HG03571 (cell line): ENCODE data around the gene MTLN.
"Not testable (repeated sequence)": the region's sequence is repeated elsewhere in the genome, so short reads cannot be mapped to it uniquely, and the experiment has no call there.

Experiments
- ATAC-seq: cut with Tn5 transposase; IDR thresholded peaks from one replicate; pipeline ENCODE4 v1.9.1; 2021; ENCODE audit not compliant: unreplicated experiment

Gene MTLN

DNA sequence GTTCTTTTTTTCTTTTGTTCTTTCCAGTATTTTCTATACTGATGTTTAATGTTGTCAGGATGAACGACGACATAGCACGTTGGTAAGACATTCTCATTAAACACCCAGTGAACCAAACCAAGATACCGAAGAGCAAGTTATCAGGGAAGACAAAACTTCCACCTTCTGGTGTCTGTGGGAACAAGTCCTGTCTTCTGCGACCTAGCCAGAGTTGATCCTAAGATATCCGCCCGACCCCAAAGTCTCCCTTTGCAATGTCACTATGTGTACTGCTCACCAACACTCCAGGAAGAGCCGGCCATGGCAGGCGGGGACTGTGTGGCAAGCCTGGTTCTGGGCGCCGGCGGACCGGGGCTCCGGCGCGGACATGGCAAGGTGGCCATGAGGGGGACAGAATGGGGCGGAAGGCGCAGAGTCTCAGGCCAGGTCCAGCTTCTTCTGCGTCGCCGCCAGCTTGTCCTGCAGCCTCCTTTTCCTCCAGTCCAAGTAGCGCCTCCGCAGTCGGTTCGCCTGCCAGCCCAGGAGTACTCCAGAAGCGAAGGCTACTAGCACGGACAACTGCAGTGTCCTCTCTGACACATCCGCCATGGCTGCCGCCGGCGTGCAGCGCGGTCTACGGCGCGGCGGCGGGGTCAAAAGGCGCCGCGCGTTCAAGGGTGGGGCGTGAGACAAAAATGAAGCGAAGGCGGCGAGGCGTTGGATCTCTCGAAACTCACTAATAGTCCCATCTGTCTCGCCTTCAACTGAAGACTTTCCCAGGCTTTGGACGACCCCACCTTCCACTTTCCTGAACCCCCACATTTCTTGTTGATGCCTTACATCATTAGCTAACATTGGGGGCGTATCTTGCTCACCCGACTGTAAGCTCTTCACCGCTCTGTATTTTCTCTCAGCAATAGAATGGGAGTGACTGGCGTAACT lies at the start of gene MTLN:
MTLN (minus strand) TSS at position 610 of the 921 bp plus-strand sequence; CDS start at position 588, 22 bp downstream.
- peak; percentile 95 for ATAC-seq

DNA sequence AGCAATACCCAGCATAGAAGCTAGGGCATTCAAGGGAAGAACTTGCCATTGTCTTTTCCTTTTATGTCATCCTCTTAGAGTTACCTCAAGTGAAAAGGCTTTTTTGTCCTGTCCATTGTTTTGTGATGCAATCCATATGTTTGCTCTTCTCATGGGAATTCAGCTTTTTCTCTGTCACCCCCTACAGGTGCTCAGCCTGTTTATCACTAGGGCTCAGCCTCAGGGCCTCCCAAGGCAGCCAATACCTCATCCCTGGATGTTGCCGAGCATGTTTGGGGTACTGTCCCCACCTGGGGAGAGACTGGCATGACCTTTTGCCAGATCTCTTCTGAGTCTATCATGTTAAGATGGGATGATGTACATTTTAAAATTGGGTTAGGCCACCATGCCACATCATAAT lies 49.6 kb upstream of the MTLN start:
- ATAC-seq: not testable (repeated sequence)

GRCh38 chr2:110248081-110248795 lies 35.9 kb upstream of the MTLN start:
- not testable (repeated sequence) for ATAC-seq

DNA sequence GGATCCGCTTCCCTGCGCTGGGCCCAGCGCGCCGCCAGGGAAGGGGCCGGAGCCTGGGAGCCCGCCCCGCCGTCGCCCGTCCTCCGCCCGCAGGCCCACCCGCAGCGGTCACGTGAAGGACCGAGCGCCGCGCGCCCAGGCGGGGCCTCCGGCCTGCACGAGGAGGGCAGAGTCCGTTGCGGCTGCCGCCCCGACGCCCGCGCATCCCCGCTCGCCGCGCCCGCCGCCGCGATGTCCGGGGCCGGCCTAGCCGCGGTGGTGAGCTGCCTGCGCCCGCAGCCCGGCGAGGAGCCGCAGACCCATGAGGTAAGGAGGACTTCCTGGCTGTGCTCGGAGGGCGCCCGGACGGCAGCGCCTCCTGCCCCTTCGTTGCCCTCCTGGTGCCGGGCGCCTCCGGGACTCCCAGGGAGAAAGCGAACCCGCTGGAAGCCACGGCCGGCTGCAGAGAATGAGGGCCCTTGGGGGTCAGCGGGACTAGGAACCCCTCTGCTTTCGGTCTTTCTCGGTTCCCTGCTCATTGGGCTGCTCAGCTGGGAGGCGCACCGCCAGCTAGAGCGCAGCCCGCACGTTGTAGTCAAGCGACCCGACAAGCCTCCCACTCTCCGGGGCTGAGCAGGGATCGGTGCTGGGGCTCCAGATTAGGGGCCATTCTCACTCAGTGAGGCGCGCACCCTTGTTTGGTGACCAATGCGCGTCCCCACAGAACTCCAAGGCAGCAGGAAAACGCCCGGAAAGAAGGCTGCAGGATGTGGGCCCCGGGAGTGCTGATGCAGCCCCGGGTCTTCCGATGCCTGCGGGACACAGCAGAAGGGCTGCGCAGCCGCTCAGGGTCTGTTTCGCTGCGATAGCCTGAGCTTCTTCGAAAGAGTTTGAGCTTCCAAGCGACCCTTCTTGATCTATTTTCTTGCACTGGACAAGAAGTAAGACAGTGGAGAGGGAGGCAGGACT lies 33.4 kb upstream of the MTLN start:
- ATAC-seq: not testable (repeated sequence)

- ATAC-seq: not testable (repeated sequence)
These were observed 30.9 kb upstream of the MTLN start for GRCh38 chr2:110243283-110243682.

GRCh38 chr2:110234514-110234913 lies 22.2 kb upstream of the MTLN start:
- not testable (repeated sequence) for ATAC-seq

DNA sequence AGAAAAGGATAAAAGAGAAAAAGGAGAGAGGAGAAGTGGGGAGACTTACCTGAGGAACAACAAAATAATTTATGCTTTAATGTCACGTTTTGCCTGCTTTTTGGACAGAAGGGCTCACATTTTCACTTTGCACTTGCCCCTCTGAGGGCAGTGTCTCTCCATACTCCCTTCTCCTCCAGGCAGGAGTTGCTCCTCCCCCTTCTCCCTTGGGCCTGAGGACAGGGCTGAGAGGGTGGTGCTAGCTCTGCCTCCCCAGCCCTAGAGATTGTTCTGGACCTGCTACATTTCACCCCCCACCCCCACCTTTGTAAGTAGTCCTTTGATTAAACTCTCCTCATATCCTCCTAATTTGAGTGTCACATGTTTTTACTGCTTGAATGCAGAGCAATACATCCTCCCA lies 17.5 kb upstream of the MTLN start:
- not testable (repeated sequence) for ATAC-seq

- not testable (repeated sequence) for ATAC-seq
These were observed 10.3 kb upstream of the MTLN start for GRCh38 chr2:110222626-110223025.

DNA sequence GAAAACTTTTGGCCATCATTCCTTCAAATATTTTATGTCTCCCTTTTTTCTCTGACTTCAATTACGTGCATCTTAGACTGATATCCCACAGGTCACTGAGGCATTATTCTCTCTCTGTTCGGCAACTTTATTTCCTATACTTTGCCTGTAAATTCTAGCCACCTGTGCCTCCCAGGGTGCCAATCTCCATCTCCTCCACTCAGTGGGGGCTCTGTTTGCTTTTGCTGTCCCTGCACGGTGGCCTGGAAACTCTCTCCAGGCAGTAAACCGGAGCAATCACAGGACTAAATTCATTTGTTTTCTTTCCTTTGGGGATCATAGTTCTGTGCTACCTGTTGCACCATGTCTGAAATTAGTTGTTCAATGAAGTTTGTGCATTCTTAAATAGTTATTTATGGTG lies 9.6 kb upstream of the MTLN start:
- no peak for ATAC-seq

GRCh38 chr2:110220190-110220564 lies 7.8 kb upstream of the MTLN start:
- ATAC-seq: no peak

GRCh38 chr2:110219496-110220189 lies 7.3 kb upstream of the MTLN start:
- no peak for ATAC-seq

DNA sequence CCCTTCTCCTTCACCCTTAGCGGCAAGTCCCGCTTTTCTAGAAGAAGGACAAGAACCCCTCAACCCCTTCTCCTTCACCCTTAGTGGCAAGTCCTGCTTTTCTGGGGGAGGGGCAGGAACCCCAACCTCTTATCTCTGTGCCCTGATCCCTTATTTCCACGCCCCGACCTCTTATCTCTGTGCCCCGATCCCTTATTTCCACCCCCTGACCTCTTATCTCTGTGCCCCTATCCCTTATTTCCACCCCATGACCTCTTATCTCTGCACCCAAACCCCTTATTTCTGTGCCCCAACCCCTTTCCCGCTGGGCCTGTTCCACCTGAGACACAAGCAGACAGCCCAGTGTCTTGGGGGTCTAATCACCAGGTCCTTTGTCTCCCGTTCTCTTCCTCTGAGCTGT lies 6.5 kb upstream of the MTLN start:
- ATAC-seq: not testable (repeated sequence)

- ATAC-seq: no peak
These were observed 4.5 kb upstream of the MTLN start for GRCh38 chr2:110216803-110217202.

DNA sequence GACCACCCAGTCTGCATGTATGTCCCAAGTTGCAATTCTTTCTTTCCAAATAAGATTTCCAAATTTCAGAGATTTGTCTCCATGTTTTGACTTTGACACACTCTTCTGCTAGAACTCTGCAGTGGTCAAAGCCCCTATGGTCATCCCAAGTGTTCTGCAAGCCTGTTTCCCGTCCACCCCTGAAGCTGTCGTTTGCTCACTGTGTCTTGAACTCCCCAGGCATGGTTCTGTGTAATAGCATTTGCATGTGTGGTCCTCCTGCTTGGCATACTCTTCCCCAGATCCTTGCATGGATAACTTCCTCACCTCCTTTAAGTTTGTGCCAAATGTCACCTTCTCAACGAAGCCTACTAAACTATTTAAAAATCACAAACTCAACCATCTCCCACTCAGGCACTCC lies 3.9 kb upstream of the MTLN start:
- ATAC-seq: no peak

GRCh38 chr2:110215566-110216158 lies 3.3 kb upstream of the MTLN start:
- ATAC-seq: no peak

DNA sequence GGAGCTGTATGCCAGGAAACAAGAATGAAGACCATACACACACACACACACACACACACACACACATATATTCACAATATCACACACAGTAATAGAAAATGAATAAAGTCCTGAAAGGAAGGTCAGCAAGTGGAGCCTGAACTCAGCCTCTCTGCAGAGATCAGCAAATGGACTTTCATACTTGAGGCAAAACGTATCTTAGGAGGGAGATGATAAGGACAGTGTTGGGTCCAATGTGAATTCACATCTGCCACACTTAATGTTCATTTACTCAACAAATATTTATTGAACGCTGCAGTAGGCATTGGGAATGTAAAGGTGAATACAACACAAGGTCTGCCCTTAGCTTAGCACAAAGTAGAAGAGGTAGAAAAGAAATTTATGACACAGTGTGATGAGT lies 2.7 kb upstream of the MTLN start:
- ATAC-seq: no peak

GRCh38 chr2:110213522-110213921 lies 1.2 kb upstream of the MTLN start:
- ATAC-seq: not testable (repeated sequence)

DNA sequence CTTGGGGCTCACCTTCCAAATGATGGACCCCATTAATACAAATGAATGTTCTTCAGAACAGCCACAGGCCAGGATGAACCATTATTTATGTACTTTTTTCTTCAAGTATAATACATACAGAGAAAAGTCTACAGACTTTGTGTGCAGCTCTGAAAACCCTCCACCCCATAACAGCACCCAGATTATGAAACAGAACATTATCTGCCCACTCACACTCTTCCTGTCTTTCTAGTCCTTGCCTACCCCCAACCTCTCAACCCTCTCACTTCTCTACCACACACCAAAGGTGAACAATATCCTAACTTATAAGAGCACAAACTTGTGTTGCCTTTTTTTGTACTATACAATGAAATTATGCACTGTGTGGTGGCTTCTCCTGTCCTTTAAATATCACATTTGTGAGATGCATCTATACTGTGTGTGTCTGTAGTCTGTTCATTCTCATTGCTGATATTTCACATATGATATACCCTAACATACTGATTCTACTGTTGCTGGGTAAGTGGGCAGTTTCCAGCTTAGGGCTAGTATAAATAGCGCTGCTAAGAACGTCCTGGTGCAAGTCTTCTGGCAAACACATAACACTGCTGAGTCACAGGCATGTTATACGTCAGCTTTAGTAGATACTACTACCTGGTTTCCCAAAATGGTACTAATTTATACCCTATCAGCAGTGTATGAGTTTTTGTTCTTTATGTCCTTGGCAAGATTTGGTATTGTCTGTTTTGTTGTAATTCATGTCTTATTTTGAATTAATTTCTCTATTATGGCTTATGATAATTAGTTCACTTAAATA lies 6.5 kb downstream of the MTLN start:
- no peak for ATAC-seq
